ENCODE results near the gene FAM13A.

FAM13A gene

GRCh38 chr4:88722828-88723227 lies 334.2 kb downstream of the FAM13A start:
- Histone ChIP-seq H4K20me1 (ENCODE audit: control insufficient read depth, insufficient read depth, low read depth, low read length) (no peaks in the 10 kb centered on the region), H3F3A (ENCODE audit: control insufficient read depth, insufficient read depth) (no peaks in the 10 kb centered on the region), H3K27ac (ENCODE audit: low read depth, low read length) (no peak overlapping the region), H3K4me1 (ENCODE audit: control insufficient read depth, low read length) (no peaks in the 10 kb centered on the region), H3K9me2 (replicated peaks; ENCODE audit: control insufficient read depth, low read length) (no peaks in the 10 kb centered on the region), H3K4me3 (ENCODE audit: low read length) (no peak overlapping the region), H3K4me2 (ENCODE audit: low read length) (no peak overlapping the region), H3K79me2 (ENCODE audit: control insufficient read depth, low read length) (no peaks in the 10 kb centered on the region), H3K36me3 (ENCODE audit: control insufficient read depth, low read length) (no peaks in the 10 kb centered on the region), H3K27me3 (ENCODE audit: control insufficient read depth, low read length) (no peaks in the 10 kb centered on the region), H3K9me3 (ENCODE audit: control insufficient read depth, insufficient read depth, low read length) (no peaks in the 10 kb centered on the region)
- TF ChIP-seq CTCF (IDR thresholded peaks at IDR 0.05; ENCODE audit: low read depth, low read length, poor library complexity, severe bottlenecking): no peak
- TF ChIP-seq EZH2phosphoT487 (IDR thresholded peaks at IDR 0.05; ENCODE audit: borderline replicate concordance, low read length): no peak

GRCh38 chr4:88722276-88722780 lies 334.7 kb downstream of the FAM13A start:
- no peaks in the 10 kb centered on the region for H3K27me3 ChIP-seq (ENCODE audit: control insufficient read depth, low read length)
- no peak for TF ChIP-seq CTCF (IDR thresholded peaks at IDR 0.05; ENCODE audit: low read depth, low read length, poor library complexity, severe bottlenecking)
- no peak for TF ChIP-seq EZH2phosphoT487 (IDR thresholded peaks at IDR 0.05; ENCODE audit: borderline replicate concordance, low read length)

DNA sequence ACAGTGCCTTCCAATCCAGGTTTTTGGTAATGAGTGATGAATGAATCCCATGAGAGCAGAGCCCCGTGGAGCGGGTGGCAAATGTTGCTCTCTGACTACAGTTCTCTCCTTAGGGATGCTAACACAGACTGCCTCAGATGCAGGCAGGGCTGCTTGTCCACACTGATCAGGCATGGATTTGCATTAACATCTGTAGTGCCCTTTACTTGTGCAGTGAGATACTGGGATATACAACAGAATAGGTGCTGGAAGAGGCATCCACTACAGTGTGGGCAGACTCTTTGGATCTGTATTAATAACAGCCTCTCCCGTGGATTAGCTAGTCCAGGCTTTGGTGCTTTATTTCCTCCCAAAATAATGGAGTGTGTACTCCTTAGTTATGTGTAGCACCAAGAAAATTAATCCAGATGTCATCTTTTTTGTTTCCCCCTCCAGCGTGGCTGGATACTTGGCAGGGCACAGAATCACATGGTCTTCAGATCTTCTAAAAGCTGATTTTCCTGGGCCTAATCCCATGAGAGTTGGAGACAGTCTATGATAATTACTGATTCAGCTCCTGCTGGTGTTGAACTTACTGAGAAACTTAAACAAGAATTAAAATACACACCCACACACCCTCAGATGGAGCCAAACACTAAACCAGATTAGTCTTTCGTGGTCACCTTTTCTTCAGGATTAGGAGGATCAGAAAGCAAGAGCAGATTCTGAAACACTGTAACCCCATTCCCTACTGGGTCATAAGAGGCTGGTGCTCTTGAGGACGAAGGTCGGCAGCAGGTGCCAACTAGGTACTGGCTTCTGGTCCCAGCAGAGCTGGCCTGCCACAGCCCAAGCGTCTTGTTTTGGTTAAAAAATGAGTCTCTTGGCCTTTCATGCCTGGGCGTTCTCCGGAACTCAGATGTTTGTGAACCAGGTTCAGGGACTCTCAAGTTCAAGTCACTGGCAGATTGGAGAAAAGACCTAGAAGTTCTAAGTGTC lies 336.2 kb downstream of the FAM13A start:
- no peaks in the 10 kb centered on the region for H3K9me2 ChIP-seq (replicated peaks; ENCODE audit: control insufficient read depth, low read length)
- H3F3A ChIP-seq (ENCODE audit: control insufficient read depth, insufficient read depth): no peaks in the 10 kb centered on the region
- H3K4me3 ChIP-seq (ENCODE audit: low read length): no peak overlapping the region
- no peaks in the 10 kb centered on the region for H4K20me1 ChIP-seq (ENCODE audit: control insufficient read depth, insufficient read depth, low read depth, low read length)
- H3K36me3 ChIP-seq (ENCODE audit: control insufficient read depth, low read length): no peaks in the 10 kb centered on the region
- H3K27ac ChIP-seq (ENCODE audit: low read depth, low read length): no peak overlapping the region
- no peaks in the 10 kb centered on the region for H3K4me1 ChIP-seq (ENCODE audit: control insufficient read depth, low read length)
- no peaks in the 10 kb centered on the region for H3K27me3 ChIP-seq (ENCODE audit: control insufficient read depth, low read length)
- no peaks in the 10 kb centered on the region for H3K79me2 ChIP-seq (ENCODE audit: control insufficient read depth, low read length)
- H3K4me2 ChIP-seq (ENCODE audit: low read length): no peak overlapping the region
- no peak for TF ChIP-seq CTCF (IDR thresholded peaks at IDR 0.05; ENCODE audit: low read depth, low read length, poor library complexity, severe bottlenecking)
- TF ChIP-seq EZH2phosphoT487 (IDR thresholded peaks at IDR 0.05; ENCODE audit: borderline replicate concordance, low read length): no peak
- peaks cover 3% of the 10 kb centered on the region; the same call in 1 of the 2 replicates for H3K9me3 ChIP-seq (ENCODE audit: control insufficient read depth, insufficient read depth, low read length)

More at GRCh38 chr4:88722276-88722780, 334.7 kb downstream of the FAM13A start:
- H3K27ac ChIP-seq (ENCODE audit: low read depth, low read length): no peak overlapping the region
- no peaks in the 10 kb centered on the region for H3K79me2 ChIP-seq (ENCODE audit: control insufficient read depth, low read length)
- H3K4me3 ChIP-seq (ENCODE audit: low read length): no peak overlapping the region
- H3K9me3 ChIP-seq (ENCODE audit: control insufficient read depth, insufficient read depth, low read length): no peaks in the 10 kb centered on the region
- H3F3A ChIP-seq (ENCODE audit: control insufficient read depth, insufficient read depth): no peaks in the 10 kb centered on the region
- no peaks in the 10 kb centered on the region for H4K20me1 ChIP-seq (ENCODE audit: control insufficient read depth, insufficient read depth, low read depth, low read length)
- H3K4me1 ChIP-seq (ENCODE audit: control insufficient read depth, low read length): no peaks in the 10 kb centered on the region
- H3K9me2 ChIP-seq (replicated peaks; ENCODE audit: control insufficient read depth, low read length): no peaks in the 10 kb centered on the region
- H3K36me3 ChIP-seq (ENCODE audit: control insufficient read depth, low read length): no peaks in the 10 kb centered on the region
- H3K4me2 ChIP-seq (ENCODE audit: low read length): no peak overlapping the region

All from DOHH2 (cell line).